ENCODE measurements around the gene STAMBP. TPM values are rescaled to one million over a fixed set of nuclear protein-coding genes. Genes with fewer than 3 reads are reported as not detected.

Gene STAMBP
- total and polyA plus RNA-seq, 9 of the 15 experiments (the other 6 are each of a cell fraction or from before 2014, with no cell fraction given) = 36.9 to 75.2 (median 48.8) TPM

- Histone ChIP-seq H3K36me3 (ENCODE audit: control insufficient read depth, insufficient read depth, low read length) (no peaks in the 10 kb centered on the region), H3K9me3 (replicated peaks; ENCODE audit: control insufficient read depth, insufficient read depth, low read depth, low read length) (no peaks in the 10 kb centered on the region), H3K79me2 (ENCODE audit: control insufficient read depth, insufficient read depth, low read length) (no peaks in the 10 kb centered on the region), H4K20me1 (replicated peaks; ENCODE audit: control insufficient read depth, insufficient read depth, low read length) (no peaks in the 10 kb centered on the region), H3K9me1 (ENCODE audit: control insufficient read depth, insufficient read depth, low read length) (no peaks in the 10 kb centered on the region), H2AFZ (ENCODE audit: low read depth, low read length) (no peak overlapping the region), H3K4me2 (ENCODE audit: insufficient read depth, low read length) (no peak overlapping the region), H3K4me3 (no peak overlapping the region), H3K27me3 (ENCODE audit: control insufficient read depth in 2 of 2, insufficient read depth in 2 of 2, low read length in 2 of 2) (no peaks in the 10 kb centered on the region), H3K4me1 (replicated peaks in 1 of 2; ENCODE audit: control insufficient read depth in 2 of 2, insufficient read depth in 2 of 2, low read length in 2 of 2) (peaks cover 9 to 15% of the 10 kb centered on the region in 2 experiments), H3K9ac (ENCODE audit: insufficient read depth in 1 of 2, low read depth in 2 of 2, low read length in 2 of 2) (no peak overlapping the region), H3K27ac (ENCODE audit: extremely low read depth, low read depth, low read length) (no peak overlapping the region)
- in situ Hi-C loops (cut with MboI) (no loop called here), intact Hi-C loops (cut with micrococcal nuclease) (no loop called here)
- DNase-seq (ENCODE audit: extremely low read depth in 1 of 4, low spot score in 3 of 4) (no peak), ATAC-seq (no peak), FAIRE-seq (no peak)
- no TSS peak for BruUV-seq (replicated peaks)
- TF ChIP-seq ZBTB33 (CRISPR knock-in tag; IDR thresholded peaks at IDR 0.05) = no peak
- TF ChIP-seq ZNF324 (CRISPR knock-in tag; IDR thresholded peaks at IDR 0.05) = no peak
- TF ChIP-seq TEAD2 (tag; IDR thresholded peaks at IDR 0.05) = no peak
- no peak for TF ChIP-seq ZBTB9 (CRISPR knock-in tag; IDR thresholded peaks at IDR 0.05)
- TF ChIP-seq IRF2 (CRISPR knock-in tag; IDR thresholded peaks at IDR 0.05) = no peak
- TF ChIP-seq ATF4 (CRISPR knock-in tag; IDR thresholded peaks at IDR 0.05) = no peak
- no peak for TF ChIP-seq KLF10 (CRISPR knock-in tag; IDR thresholded peaks at IDR 0.05)
- no peak for TF ChIP-seq ZNF311 (CRISPR knock-in tag; IDR thresholded peaks at IDR 0.05)
- no peak for TF ChIP-seq MCM5 (IDR thresholded peaks at IDR 0.05; ENCODE audit: low read depth)
- TF ChIP-seq OTX1 (CRISPR knock-in tag; IDR thresholded peaks at IDR 0.05) = no peak
- no peak for TF ChIP-seq THRAP3 (IDR thresholded peaks at IDR 0.05; ENCODE audit: borderline replicate concordance)
- TF ChIP-seq TARDBP (IDR thresholded peaks at IDR 0.05) = no peak
- TF ChIP-seq SMARCA4 (IDR thresholded peaks at IDR 0.05) = no peak
- TF ChIP-seq DIDO1 (tag; IDR thresholded peaks at IDR 0.05; ENCODE audit: low read depth) = no peak
- no peak for TF ChIP-seq BRD9 (IDR thresholded peaks at IDR 0.05; ENCODE audit: low read depth, partially characterized antibody)
- no peak for TF ChIP-seq NR4A1 (CRISPR knock-in tag; IDR thresholded peaks at IDR 0.05)
- TF ChIP-seq NR4A1 (tag; IDR thresholded peaks at IDR 0.05) = no peak
- no peak for TF ChIP-seq E2F3 (CRISPR knock-in tag; IDR thresholded peaks at IDR 0.05)
- POLR2A ChIA-PET = interaction anchor here (1.3 kb wide), 1 partner anchor 10 kb away, joined by 3 read pairs; no protein-coding TSS in a partner anchor
- CTCF ChIA-PET (ENCODE audit: low intra/inter-chr PET ratio) = no interaction called here
- WGBS (ENCODE audit: insufficient coverage, low coverage, missing lambda C conversion rate) = 33% methylated on average over 4 of the region's 4 CpGs
These were observed 89.0 kb downstream of the STAMBP start for GRCh38 chr2:73917696-73918207.
